Keratinocyte (primary cell): ENCODE results near the gene MRGPRX3. TPM values are rescaled to one million over a fixed set of nuclear protein-coding genes. Genes with fewer than 3 reads are reported as not detected.

Experiments
- DNase-seq: peaks from one replicate; pipeline ENCODE4 v3.0.0-alpha.2; 2011; ENCODE audit warnings: low read depth, missing footprints, low spot score
- FAIRE-seq: peaks from 2 replicates; lab custom pipeline; 2011; peaks lifted over from hg19 to GRCh38; lab: Jason Lieb, UNC
- H2AFZ ChIP-seq: 2 replicates; pipeline ENCODE4 v1.6.0; 2012; ENCODE audit warnings: low read length, control low read depth, inconsistent platforms; ENCODE audit not compliant: control insufficient read depth
- H3K27ac ChIP-seq: 2 replicates; pipeline ENCODE4 v1.5.1; 2011; ENCODE audit warnings: low read length; ENCODE audit not compliant: control insufficient read depth, insufficient read depth
- H3K27me3 ChIP-seq: 3 replicates; pipeline ENCODE4 v1.6.0; 2011; ENCODE audit warnings: low read length; ENCODE audit not compliant: control insufficient read depth, insufficient read depth; ENCODE audit errors: extremely low read depth
- H3K36me3 ChIP-seq, 2 experiments: 2 replicates in 1 of 2; 3 replicates in 1 of 2; pipeline ENCODE4 v1.5.1; 2011; ENCODE audit warnings: low read length in 2 of 2, mild to moderate bottlenecking in 1 of 2; ENCODE audit not compliant: control insufficient read depth in 2 of 2, insufficient read depth in 2 of 2; ENCODE audit errors: extremely low read depth in 1 of 2
- H3K4me1 ChIP-seq: 3 replicates; pipeline ENCODE4 v1.5.1; 2011; ENCODE audit warnings: low read length; ENCODE audit not compliant: control insufficient read depth, insufficient read depth; ENCODE audit errors: extremely low read depth
- H3K4me2 ChIP-seq: 3 replicates; pipeline ENCODE4 v1.6.0; 2011; ENCODE audit warnings: low read depth, low read length; ENCODE audit not compliant: control insufficient read depth, insufficient read depth; ENCODE audit errors: extremely low read depth
- H3K4me3 ChIP-seq, 3 experiments: fragments of 200-600 bp in 1 of 3; sonication (generic) in 1 of 3; 2 replicates in 2 of 3; 3 replicates in 1 of 3; pipeline ENCODE4 v1.5.1; 2011 to 2016; ENCODE audit warnings: low read length in 3 of 3, mild to moderate bottlenecking in 3 of 3, control low read depth in 2 of 3, inconsistent platforms in 1 of 3, low read depth in 1 of 3, mixed read lengths in 1 of 3, mixed run types in 1 of 3, moderate library complexity in 1 of 3; ENCODE audit not compliant: control insufficient read depth in 2 of 3, insufficient read depth in 2 of 3; ENCODE audit errors: extremely low read depth in 1 of 3
- H3K79me2 ChIP-seq: 2 replicates; pipeline ENCODE4 v1.6.0; 2012; ENCODE audit warnings: low read length; ENCODE audit not compliant: control insufficient read depth, insufficient read depth
- H3K9ac ChIP-seq: 3 replicates; pipeline ENCODE4 v1.6.0; 2011; ENCODE audit warnings: low read length; ENCODE audit not compliant: control insufficient read depth, insufficient read depth; ENCODE audit errors: extremely low read depth
- H3K9me1 ChIP-seq: 3 replicates; pipeline ENCODE4 v1.6.0; 2011; ENCODE audit warnings: low read length; ENCODE audit not compliant: control insufficient read depth, insufficient read depth; ENCODE audit errors: extremely low read depth
- H3K9me3 ChIP-seq: 2 replicates; pipeline ENCODE4 v1.5.1; 2012; ENCODE audit warnings: low read depth, low read length; ENCODE audit not compliant: control insufficient read depth
- H4K20me1 ChIP-seq: 3 replicates; pipeline ENCODE4 v1.6.0; 2011; ENCODE audit warnings: low read length; ENCODE audit not compliant: control insufficient read depth, insufficient read depth; ENCODE audit errors: extremely low read depth
- dilution Hi-C: fragments of 300-500 bp; cut with MboI; formaldehyde crosslinking; loops from one replicate; pipeline ENCODE4 v1.7.0; 2020; ENCODE audit warnings: low sequenced_read_pairs; ENCODE audit not compliant: extremely low pct_ligation_motif_present
- polyA plus RNA-seq, 5 experiments: library from polyadenylated mRNA; depleted of rRNA in 3 of 5; stranded (reverse) in 3 of 5; stranded (forward) in 1 of 5; unstranded in 1 of 5; fragments of >200 nt; gene quantifications; 1 replicate in 1 of 5; 2 replicates in 3 of 5; 3 replicates in 1 of 5; pipeline versions ENCODE4 v1.2.1 to v1.2.3, GENCODE V29; 2011 to 2012; ENCODE audit warnings: missing spikeins in 2 of 5, low read depth in 1 of 5, low replicate concordance in 1 of 5
- small RNA-seq, 3 experiments: library from RNA; depleted of rRNA; stranded (forward); fragments of <200 nt; gene quantifications; one replicate each; pipeline ENCODE3, GENCODE V24; 2012; ENCODE audit warnings: low read depth in 3 of 3, low replicate concordance in 1 of 3; ENCODE audit not compliant: insufficient read length in 3 of 3
- TF ChIP-seq, protein P1 (sequence below), 3 experiments: IDR thresholded peaks in 1 of 3; conservative IDR thresholded peaks in 1 of 3; optimal IDR thresholded peaks in 1 of 3; 2 replicates in 2 of 3; 3 replicates in 1 of 3; pipeline versions ENCODE3 to v1.5.1; 2011; ENCODE audit warnings: low read length in 3 of 3, mild to moderate bottlenecking in 3 of 3, moderate library complexity in 2 of 3, control low read depth in 1 of 3, inconsistent platforms in 1 of 3; ENCODE audit not compliant: insufficient read depth in 2 of 3; ENCODE audit errors: extremely low read depth in 1 of 3

Gene MRGPRX3
- polyA plus RNA-seq, 1 donor (not counting 4 experiments of a cell fraction or from before 2014, with no cell fraction given), result 2.9 TPM

DNA sequence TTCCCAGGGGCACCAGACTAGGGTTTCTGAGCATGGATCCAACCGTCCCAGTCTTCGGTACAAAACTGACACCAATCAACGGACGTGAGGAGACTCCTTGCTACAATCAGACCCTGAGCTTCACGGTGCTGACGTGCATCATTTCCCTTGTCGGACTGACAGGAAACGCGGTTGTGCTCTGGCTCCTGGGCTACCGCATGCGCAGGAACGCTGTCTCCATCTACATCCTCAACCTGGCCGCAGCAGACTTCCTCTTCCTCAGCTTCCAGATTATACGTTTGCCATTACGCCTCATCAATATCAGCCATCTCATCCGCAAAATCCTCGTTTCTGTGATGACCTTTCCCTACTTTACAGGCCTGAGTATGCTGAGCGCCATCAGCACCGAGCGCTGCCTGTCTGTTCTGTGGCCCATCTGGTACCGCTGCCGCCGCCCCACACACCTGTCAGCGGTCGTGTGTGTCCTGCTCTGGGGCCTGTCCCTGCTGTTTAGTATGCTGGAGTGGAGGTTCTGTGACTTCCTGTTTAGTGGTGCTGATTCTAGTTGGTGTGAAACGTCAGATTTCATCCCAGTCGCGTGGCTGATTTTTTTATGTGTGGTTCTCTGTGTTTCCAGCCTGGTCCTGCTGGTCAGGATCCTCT is 41.0 kb downstream of the MRGPRX3 start:
- Histone ChIP-seq H3K36me3 (no peaks in the 10 kb centered on the region), H2AFZ (no peak overlapping the region), H3K4me1 (peaks cover 4% of the 10 kb centered on the region), H3K9ac (no peak overlapping the region), H3K9me1 (no peaks in the 10 kb centered on the region), H3K4me2 (no peak overlapping the region), H3K27me3 (no peaks in the 10 kb centered on the region), H3K27ac (no peak overlapping the region), H3K79me2 (no peaks in the 10 kb centered on the region), H3K9me3 (no peaks in the 10 kb centered on the region), H4K20me1 (no peaks in the 10 kb centered on the region), H3K4me3 (no peak overlapping the region)
- TF ChIP-seq, protein P1, sequence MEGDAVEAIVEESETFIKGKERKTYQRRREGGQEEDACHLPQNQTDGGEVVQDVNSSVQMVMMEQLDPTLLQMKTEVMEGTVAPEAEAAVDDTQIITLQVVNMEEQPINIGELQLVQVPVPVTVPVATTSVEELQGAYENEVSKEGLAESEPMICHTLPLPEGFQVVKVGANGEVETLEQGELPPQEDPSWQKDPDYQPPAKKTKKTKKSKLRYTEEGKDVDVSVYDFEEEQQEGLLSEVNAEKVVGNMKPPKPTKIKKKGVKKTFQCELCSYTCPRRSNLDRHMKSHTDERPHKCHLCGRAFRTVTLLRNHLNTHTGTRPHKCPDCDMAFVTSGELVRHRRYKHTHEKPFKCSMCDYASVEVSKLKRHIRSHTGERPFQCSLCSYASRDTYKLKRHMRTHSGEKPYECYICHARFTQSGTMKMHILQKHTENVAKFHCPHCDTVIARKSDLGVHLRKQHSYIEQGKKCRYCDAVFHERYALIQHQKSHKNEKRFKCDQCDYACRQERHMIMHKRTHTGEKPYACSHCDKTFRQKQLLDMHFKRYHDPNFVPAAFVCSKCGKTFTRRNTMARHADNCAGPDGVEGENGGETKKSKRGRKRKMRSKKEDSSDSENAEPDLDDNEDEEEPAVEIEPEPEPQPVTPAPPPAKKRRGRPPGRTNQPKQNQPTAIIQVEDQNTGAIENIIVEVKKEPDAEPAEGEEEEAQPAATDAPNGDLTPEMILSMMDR (optimal IDR thresholded peaks at IDR 0.05 in 1 of 3, IDR thresholded peaks at IDR 0.05 in 1 of 3, conservative IDR thresholded peaks at IDR 0.05 in 1 of 3; ENCODE audit: extremely low read depth in 1 of 3, insufficient read depth in 2 of 3, low read length in 3 of 3), result no peak
- DNase-seq, result no peak
- dilution Hi-C loops, result no loop called here
- no peak for FAIRE-seq

Small RNA genes within 50 kb of the gene (small RNA-seq; reads per million reads assigned to genes)
- 0 reads per million in 3 experiments for gene HIGD1AP5

Other genes with a start within 250 kb of the MRGPRX3 start
- gene SERGEF, start 119.5 kb upstream of the MRGPRX3 start, polyA plus RNA-seq, result 11.8 to 20.6 TPM (median 15.6 TPM) in 3 replicates
- 0.09 to 0.23 TPM (median 0.22 TPM) in 3 replicates for gene TPH1, start 86.3 kb upstream of the MRGPRX3 start, polyA plus RNA-seq
- gene SAAL1, start 26.5 kb upstream of the MRGPRX3 start, polyA plus RNA-seq, result 15.8 to 28.3 TPM (median 22.6 TPM) in 3 replicates
- 0.05 to 0.18 TPM (median 0.08 TPM) in 3 replicates for gene MRGPRX4, start 40.3 kb downstream of the MRGPRX3 start, polyA plus RNA-seq
- 0.17 TPM in 1 of 3 replicates, not detected in the others for gene SAA4, start 104.2 kb downstream of the MRGPRX3 start, polyA plus RNA-seq
- gene SAA2, start 116.1 kb downstream of the MRGPRX3 start, polyA plus RNA-seq, result 1.2 to 5.9 TPM (median 1.3 TPM) in 3 replicates
- gene SAA1, start 133.7 kb downstream of the MRGPRX3 start, polyA plus RNA-seq, result 25.6 to 94.6 TPM (median 27.5 TPM) in 3 replicates
- gene HPS5, start 189.6 kb downstream of the MRGPRX3 start, polyA plus RNA-seq, result 15.0 to 23.2 TPM (median 20.9 TPM) in 3 replicates
- gene GTF2H1, start 190.0 kb downstream of the MRGPRX3 start, polyA plus RNA-seq, result 30.2 to 43.1 TPM (median 42.1 TPM) in 3 replicates